A549 (cell line): ENCODE results near the gene PEPD.

ENCODE experiments used
- BHLHE40 ChIP-seq: IDR thresholded peaks from 2 replicates; pipeline ENCODE4 v1.6.1; 2012; ENCODE audit warnings: low read depth, low read length, inconsistent platforms
- CEBPB ChIP-seq, 2 experiments: fragments of >200 bp in 1 of 2; sonication (Bioruptor Twin) in 1 of 2; formaldehyde crosslinking in 1 of 2; IDR thresholded peaks; 2 replicates each; pipeline ENCODE4 v1.6.1; 2012 to 2016
- CTCF ChIP-seq: fragments of >200 bp; sonication (Bioruptor Twin); formaldehyde crosslinking; IDR thresholded peaks from 3 replicates; pipeline ENCODE4 v1.5.1; 2016
- FOXS1 ChIP-seq: fragments of 250-450 bp; sonication (Bioruptor Pico); IDR thresholded peaks from 2 replicates; pipeline ENCODE4 v1.5.0; 2020; ENCODE audit warnings: mild to moderate bottlenecking, moderate library complexity
- MAFK ChIP-seq: fragments of 450-650 bp; IDR thresholded peaks from 2 replicates; pipeline ENCODE4 v1.6.1; 2014; ENCODE audit not compliant: partially characterized antibody
- PHF8 ChIP-seq: fragments of 200-600 bp; sonication (generic); IDR thresholded peaks from 2 replicates; pipeline ENCODE4 v1.6.1; 2016; ENCODE audit warnings: low read depth, mild to moderate bottlenecking, antibody characterized with exemption, moderate library complexity, borderline replicate concordance
- RAD21 ChIP-seq, 2 experiments: fragments of >200 bp in 1 of 2; sonication (Bioruptor Twin) in 1 of 2; formaldehyde crosslinking in 1 of 2; IDR thresholded peaks in 1 of 2; conservative IDR thresholded peaks in 1 of 2; 2 replicates in 1 of 2; 3 replicates in 1 of 2; pipeline ENCODE4 v1.6.1; 2012 to 2018; ENCODE audit warnings: inconsistent platforms in 1 of 2

GRCh38 chr19:33413868-33414666, 107.5 kb downstream of the PEPD start:
- TF ChIP-seq BHLHE40 (no peak), PHF8 (no peak), CEBPB (IDR thresholded peaks at IDR 0.05) (no peak), CTCF (no peak), FOXS1 (CRISPR knock-in tag) (no peak), RAD21 (conservative IDR thresholded peaks at IDR 0.05 in 1 of 2, IDR thresholded peaks at IDR 0.05 in 1 of 2) (no peak), MAFK (no peak)
